ENCODE measurements around the gene MMAB.

MMAB gene

DNA sequence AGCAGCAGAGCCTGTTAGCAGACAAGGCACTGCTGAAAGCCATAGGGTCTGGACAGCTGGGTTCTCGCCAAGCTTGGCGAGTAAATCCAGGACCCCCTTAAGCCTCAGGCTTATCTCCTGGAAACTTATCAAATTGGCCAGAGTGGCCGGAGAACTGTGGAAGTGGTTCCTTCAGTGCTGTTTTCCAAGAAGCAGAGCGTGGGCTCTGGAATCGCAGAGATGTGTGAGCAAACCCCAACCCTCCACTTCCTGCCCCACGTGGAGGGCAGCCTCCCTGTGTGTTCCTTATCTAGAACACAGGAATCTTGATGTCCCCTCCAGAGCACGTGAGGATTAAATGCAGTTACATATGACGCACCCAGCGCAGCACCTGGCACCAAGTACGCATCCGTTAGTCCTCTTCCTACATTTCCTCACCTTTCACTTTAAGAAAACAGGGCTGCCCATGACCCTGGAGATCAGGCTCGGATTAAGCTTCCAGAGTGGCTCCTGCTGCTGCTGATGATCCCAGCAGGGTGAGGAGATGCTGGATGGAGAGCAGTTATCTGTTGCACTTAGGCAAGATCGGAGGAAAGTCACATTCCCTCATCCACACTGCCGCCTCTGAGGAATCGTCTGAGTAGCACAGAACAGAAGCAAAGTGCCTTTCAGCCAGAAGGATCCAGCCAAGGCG, 35.0 kb downstream of the MMAB start:
- TF ChIP-seq, protein P1, sequence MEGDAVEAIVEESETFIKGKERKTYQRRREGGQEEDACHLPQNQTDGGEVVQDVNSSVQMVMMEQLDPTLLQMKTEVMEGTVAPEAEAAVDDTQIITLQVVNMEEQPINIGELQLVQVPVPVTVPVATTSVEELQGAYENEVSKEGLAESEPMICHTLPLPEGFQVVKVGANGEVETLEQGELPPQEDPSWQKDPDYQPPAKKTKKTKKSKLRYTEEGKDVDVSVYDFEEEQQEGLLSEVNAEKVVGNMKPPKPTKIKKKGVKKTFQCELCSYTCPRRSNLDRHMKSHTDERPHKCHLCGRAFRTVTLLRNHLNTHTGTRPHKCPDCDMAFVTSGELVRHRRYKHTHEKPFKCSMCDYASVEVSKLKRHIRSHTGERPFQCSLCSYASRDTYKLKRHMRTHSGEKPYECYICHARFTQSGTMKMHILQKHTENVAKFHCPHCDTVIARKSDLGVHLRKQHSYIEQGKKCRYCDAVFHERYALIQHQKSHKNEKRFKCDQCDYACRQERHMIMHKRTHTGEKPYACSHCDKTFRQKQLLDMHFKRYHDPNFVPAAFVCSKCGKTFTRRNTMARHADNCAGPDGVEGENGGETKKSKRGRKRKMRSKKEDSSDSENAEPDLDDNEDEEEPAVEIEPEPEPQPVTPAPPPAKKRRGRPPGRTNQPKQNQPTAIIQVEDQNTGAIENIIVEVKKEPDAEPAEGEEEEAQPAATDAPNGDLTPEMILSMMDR (IDR thresholded peaks at IDR 0.05; ENCODE audit: extremely low read depth, missing control alignments), result no peak
- no peak for DNase-seq (ENCODE audit: low spot score)

DNA sequence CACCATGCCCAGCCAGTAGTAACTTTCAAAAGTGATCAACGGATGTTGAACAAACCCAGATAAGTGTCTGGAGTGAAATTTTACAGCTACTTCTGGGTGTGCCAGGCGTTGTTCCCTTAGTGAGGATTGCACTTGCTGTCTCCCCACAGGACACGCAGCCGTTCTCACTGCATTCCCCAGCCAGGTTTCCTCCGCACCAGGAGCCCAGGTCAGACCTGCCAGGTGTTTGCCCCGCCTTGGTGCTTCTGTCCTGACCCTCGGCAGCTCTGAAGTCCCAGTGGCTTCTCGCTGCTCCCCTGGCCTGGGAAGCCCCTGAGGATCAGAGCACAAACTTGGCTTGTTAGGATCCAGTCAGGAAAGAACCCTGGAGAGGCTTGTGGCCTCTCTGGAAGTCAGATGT, 36.2 kb downstream of the MMAB start:
- TF ChIP-seq, protein P1 (IDR thresholded peaks at IDR 0.05; ENCODE audit: extremely low read depth, missing control alignments), result no peak
- no peak for DNase-seq (ENCODE audit: low spot score)

DNA sequence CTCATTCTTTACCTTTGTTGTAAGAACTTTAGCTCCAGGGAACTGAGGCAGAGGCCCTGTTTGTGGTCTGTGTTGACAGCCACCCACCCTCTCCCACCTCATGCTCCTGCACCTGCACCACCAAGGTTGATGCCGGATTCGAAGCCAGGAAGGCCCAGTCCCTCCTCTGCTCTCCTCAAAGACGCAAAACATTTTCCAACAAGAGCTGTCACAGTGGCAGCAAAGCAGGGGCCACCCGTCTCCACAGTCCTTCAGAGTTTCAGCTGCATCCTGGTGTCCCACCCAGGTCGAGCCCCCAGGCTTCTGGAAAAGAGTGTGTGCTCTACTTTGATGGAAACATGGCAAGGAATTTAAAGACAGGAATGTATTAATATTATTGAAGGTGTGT, 37.4 kb downstream of the MMAB start:
- TF ChIP-seq, protein P1 (IDR thresholded peaks at IDR 0.05; ENCODE audit: extremely low read depth, missing control alignments), result no peak

DNA sequence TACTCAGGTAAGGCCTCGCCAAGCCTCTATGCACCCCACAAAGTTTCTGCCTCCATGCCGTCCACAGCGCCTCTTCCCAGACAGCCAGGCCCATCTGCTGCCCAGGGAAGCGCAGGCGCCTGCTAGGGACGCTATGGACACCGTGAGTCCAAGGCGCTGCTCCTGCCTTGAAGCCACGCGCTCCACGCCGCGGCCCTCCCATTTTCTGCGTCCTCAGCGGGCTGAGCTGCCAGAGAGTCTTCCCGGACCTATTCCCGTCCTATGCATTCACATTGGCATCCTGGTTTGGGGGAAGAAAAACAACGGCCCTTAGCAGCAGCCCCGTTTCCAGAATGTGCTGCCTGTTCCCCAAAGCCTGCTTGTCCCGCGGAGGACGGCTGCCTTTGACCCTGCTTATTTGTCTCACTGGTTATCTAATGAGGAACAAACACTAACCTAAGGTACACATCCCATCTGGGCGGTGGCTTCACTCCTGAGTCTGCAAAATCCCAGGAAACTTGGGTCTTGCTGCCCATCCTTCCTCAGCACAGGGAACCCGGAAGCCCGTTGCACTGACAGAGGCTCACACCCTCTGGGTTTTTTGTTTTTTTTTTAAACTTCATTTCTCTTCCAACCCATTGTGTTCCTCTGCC, 38.0 kb downstream of the MMAB start:
- DNase-seq (ENCODE audit: low spot score), result no peak
- TF ChIP-seq, protein P1 (IDR thresholded peaks at IDR 0.05; ENCODE audit: extremely low read depth, missing control alignments), result no peak

More for the DNA sequence above, 37.4 kb downstream of the MMAB start:
- no peak for DNase-seq (ENCODE audit: low spot score)

DNA sequence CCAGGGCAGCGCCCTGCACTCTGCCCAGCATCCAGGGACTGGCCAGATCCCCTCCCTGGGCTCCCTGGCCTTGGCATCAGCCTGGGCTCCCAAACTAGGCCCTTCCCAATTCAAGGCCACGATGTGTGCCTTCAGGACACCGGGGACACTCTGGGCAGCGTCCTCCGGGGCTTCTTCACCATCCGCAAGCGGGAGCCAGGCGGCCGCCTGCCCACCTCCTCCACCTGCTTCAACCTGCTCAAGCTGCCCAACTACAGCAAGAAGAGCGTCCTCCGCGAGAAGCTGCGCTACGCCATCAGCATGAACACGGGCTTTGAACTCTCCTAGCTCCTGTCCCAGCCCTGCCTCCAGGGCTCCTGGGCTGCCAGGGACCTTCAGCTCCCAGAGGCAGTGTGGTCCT, 38.8 kb downstream of the MMAB start:
- DNase-seq (ENCODE audit: low spot score), result no peak
- TF ChIP-seq, protein P1 (IDR thresholded peaks at IDR 0.05; ENCODE audit: extremely low read depth, missing control alignments), result no peak

DNA sequence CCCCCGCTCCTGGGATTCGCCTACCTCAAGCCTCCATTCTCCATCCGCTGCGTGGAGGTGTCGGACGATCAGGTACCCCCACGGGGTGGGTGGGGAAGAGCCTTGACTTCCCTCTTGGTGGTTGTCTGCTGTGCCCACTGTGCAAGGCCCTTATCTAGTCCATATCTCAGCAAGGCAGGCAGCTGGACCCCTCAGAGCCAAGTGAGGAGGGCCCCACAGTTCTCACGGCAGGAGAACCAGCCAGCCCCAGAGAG, 39.9 kb downstream of the MMAB start:
- TF ChIP-seq, protein P1 (IDR thresholded peaks at IDR 0.05; ENCODE audit: extremely low read depth, missing control alignments), result no peak
- DNase-seq (ENCODE audit: low spot score), result no peak

DNA sequence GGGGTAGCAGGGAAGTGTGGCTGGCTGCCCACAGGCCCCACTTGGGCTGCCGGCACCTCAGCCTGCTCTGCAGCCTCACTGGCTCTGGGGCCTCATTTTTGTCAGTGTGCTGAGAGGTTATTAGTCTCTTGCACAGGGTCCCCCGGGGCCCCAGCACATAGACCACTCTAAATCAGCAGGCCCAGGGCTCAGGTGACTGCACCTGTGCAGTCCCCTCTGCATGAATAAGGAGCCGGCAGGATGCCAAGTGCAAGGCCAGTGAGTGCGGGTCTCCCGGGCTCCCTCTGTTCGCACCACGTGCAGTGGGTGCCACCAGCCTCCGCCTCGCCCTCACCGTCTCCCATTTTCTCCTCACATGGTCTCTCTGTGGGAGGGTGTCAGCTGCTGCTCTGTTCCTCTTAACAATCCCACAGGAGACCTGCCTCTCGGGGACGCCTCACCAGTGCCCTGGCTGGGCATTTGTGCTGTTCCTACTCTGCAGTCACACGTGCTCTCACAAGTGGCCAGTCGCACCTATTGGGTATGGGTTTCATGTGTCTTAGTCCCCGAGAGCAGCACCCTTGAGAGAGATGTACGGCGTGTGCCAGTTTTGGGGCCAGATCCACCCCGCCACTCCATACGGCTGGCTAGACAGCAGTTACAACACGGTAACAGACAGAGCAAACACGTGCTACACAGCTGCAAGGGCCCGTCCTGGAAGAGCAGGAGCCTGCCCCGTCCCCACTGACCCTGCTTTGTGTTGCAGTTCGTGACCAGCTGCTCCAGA, 40.4 kb downstream of the MMAB start:
- TF ChIP-seq, protein P1 (IDR thresholded peaks at IDR 0.05; ENCODE audit: extremely low read depth, missing control alignments), result no peak
- DNase-seq (ENCODE audit: low spot score), result no peak
